Stimulated activated CD8-positive, alpha-beta memory T cell treated with anti-CD3 and anti-CD28 coated beads, Interleukin-15, amount 100 ng/mL, for 48 hours (primary cell): ENCODE results near the gene GAPT.

Experiments used
- DNase-seq, 2 donors: peaks; one replicate each; pipeline ENCODE4 v3.0.0-alpha.2; 2020; ENCODE audit warnings: low read depth in 2 of 2

GAPT gene

GRCh38 chr5:58491216-58491892, at the start of gene GAPT:
Gene GAPT, plus strand, starts transcription at chr5:58491435. Its CDS starts 3,102 bp downstream, at chr5:58494537.
- DNase-seq = no peak

GRCh38 chr5:58444805-58445204, 46.4 kb upstream of the GAPT start:
- DNase-seq = no peak

DNA sequence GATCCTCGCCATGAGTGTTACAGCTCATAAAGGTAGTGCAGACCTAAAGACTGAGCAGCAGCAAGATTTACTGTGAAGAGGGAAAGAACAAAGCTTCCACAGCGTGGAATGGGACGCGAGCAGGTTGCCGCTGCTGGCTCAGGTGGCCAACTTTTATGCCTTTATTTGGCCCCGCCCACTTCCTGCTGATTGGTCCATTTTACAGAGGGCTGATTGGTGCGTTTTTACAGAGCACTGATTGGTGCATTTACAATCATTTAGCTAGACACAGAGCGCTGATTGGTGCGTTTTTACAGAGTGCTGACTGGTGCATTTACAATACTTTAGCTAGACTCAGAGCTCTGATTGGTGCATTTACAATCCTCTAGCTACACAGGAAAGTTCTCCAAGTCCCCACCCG, 45.2 kb upstream of the GAPT start:
- no peak for DNase-seq

GRCh38 chr5:58447226-58447625, 44.0 kb upstream of the GAPT start:
- DNase-seq = no peak

DNA sequence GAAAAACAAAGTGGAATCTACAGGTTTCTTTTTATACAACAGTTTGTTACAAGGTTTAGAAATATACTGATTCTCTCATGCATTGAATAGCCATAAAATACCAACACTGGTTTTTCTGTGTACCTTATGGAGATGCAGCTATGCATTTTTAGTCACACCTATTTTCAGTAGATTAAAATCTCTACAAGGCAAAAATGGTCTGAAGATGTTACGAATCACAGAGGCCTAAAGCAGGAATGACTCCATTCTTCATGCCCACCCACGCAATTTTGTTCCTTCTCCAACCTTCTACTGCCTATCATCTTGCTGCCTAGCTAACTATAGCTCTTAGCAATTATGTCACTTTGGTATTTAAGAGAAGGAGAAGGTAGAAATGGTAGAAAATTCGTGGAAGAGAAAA, 41.2 kb upstream of the GAPT start:
- DNase-seq = no peak

DNA sequence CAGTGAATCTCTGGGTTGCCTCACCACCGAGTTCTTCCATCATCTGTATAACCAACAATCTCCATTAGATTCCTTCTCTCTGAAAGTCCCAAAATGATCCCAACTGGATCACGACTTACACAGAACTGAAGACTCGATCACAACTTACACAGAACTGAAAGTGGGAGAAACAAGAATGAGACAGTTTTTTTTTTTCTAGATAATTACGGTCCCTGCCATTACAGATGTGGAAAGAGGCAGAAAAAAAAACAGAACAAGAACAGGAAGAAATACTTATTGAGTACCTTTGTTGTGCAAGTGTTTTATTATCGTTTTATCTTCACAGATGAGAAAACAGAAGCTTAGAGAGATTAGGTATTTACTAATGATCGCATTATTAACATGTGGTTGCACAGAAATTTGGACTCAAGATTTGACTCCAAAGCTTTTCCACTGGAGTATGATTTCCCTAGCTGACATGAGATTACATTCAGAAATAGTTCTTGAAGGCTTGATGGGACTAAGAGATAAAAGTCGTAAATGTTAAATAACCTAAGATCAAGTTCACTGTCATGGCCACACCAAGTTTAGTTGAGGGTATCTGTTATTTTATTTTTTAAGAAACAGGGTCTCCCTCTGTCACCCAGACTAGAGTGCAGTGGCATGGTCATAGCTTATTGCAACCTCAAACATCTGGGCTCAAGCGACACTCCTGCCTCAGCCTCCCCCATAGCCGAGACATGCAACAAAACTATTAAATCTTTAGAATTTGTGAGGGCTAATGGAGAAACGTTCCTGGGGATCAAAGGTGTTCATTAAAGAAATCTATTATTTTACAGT, 40.2 kb upstream of the GAPT start:
- no peak for DNase-seq

DNA sequence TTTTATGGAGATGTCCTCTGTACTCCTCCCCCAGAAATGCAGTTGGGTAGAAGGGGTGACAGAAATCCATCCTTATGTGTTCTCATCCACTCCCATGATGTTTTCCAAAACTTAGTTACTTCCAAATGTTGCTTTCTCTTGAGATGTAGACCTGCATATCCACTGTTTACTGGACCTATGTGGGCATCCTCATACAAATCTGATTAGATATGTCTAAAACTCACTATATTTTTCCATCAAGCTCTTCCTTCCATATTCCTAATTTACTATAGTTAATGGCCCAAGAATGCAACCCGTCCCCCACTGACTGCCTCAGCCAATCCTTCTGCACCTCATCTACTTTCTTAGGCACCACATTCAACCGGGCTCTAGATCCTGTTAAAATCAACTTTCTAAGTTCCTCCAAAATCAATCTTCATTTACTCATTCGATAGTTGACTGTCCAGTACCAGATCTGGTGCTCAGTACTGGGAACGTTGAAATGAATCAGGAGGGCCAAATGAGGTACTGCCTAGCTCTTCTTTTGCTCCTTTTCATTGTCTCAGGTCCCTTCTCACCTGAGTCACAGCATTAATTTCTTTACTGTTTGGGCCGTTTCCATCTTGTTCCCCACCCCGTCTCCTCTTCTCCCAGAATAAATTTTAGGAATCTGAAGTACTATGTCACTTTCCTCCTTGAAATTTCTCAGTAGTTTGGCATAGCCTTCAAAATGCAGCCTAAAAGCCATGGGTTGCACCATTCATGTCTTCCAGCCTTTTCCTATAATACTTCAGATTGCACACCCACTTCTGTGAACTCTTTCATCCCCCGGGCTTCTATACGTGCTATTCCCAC, 39.3 kb upstream of the GAPT start:
- no peak for DNase-seq

DNA sequence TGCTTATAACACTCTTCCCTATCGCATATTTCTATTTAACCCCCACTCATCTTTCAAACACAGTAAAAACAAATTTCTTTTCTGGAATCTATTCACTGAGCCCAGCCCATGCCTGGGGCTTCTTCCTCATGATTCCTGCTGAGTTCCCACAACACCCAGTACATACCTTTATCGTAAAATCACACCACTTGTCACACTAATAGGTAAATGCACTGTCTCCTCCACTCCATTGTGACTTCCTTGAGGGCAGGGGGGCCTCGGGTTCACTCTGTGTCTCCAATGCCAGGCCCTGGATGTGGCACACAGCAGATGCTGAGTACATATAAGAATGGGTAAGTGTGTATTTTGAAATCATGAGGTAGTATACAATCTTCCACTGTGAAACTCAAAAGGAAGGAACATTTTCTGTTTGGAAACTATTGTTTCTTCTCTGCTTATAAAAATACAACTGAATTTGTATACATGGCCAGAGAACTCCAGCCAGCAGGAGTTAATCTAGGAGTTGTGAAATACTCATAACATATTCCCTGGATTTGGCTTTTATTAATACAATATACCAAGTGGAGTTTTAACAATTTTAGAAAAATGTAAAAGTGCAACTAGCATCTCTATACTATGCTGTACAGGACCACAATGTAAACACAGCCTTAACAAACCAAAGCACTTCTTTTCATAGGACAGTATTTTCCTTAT, 38.5 kb upstream of the GAPT start:
- no peak for DNase-seq

DNA sequence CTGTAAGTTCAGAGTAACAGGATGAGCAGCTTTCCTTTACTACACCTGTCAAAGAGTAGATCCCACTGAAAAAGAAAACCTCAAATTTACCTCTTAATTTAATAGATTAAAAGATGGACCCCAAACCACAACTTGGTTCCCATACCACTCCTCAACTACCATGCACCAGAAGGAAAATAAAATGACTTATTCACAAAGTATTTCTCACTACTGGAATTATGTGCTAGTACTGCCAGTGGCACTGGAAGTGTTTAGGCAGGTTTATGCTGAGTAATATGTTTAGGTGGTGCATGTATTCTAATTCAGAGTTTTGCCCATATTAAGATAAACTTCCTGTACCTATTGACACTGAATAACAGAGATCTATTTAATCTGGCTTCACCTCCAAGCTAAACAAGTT, 37.9 kb upstream of the GAPT start:
- DNase-seq = no peak

DNA sequence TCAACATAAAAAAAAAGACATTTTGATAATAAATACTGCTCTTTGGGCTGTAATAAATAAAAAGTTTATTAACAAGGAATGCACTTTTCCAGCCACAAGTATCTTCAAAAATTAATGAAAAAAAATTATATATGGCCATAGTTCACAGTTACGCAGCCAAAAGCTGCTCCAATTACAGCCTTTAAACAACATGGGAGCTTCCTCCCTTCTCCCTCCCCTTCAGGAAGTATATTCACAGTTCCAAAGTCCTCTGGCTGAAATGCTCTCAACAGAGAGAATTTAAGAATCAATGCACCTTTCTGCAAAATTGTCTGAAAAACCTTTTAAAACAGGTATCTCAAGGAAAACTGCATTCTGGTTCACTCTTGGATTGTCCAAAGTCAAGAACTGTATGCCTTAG, 37.2 kb upstream of the GAPT start:
- no peak for DNase-seq

DNA sequence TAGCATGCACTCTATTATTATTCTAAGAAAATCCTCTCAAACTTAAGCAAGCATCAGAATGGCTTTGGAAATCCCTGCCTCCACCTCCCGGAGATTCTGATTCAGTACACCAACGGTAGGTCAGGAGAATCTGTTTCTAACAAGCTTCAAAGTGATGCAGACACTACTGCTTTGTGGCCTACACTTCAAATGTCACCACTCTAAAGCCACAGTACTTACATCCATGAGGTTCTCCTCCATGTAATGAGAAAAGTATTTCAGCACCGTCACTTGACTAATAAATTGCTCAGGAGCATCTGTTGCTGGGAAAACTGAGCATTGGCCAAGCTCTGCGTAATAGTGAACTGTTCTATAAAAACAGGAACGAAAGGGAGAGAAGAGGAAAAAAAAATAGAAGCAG, 36.2 kb upstream of the GAPT start:
- no peak for DNase-seq

DNA sequence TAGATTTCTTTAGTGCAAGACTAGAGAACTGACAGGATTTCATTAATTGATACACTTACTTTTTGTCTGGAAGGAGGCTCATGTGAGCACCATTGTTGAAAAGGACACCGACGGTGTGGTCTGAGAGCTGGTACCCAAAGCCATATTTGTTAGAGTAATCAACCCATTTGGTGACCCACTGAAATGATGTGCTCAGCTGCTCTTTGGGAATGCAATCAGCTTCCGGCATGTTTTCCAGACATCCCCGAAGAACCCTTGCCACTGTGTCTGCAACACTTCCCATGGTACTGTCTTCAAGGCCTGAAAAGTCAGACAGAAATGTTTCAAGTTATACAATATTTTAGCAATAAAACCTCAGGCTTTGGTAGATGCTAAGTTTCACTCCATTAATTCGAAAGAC, 35.8 kb upstream of the GAPT start:
- no peak for DNase-seq

DNA sequence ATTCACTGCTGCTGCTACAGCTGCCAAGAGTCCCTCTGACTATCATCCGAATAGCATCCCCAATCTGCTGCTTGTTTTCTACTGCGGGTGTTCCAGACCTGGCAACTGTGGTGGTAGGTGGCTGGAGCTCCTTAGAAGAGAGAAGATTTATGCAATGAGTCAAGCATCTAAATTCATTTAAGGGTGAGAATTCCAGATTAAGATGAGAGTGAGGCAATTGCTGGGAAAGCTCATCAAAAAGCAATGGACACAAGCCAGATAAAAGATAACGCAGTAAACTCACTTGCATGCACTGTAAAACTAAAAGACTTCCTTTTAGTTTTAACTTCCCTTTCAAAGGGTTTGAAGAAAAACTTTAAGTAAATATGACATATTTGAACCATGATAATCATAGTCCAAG, 35.2 kb upstream of the GAPT start:
- no peak for DNase-seq

DNA sequence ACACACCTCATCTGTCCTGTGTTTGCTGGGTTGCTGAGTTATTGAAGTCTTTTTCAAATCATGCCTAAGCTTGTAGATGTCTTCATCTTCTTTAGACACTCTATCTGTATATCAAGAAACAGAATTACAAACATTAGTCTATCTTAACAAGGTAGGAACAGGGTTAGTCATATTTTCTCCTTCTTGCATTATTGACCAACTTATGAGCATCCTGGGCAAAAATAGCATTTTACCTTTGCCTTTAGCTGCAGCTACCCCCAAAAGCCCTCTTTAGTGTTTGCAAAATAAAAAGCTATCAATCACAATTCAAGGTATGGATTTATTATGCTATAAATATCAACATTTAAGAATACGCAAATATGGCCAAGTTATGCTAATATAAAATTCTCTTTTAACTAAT, 34.7 kb upstream of the GAPT start:
- DNase-seq = no peak

DNA sequence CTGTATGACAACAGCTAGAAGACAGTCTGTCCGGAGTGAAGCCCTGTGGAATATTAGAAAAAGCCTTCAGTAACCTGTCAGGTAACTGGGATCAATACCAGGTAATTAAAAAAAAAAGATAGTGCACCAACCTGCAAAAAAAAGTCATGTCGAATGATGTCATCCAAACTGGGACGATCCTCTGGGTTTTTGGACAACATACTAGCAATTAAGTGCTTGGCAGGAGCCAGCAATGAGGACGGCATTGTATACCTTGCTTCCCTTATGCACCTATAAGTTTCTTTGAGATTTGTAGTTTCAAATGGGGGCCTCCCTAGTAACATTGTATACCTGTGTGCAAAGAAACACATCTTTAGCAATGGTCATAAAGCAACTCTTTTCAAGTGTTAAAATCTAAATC, 34.2 kb upstream of the GAPT start:
- DNase-seq = no peak

DNA sequence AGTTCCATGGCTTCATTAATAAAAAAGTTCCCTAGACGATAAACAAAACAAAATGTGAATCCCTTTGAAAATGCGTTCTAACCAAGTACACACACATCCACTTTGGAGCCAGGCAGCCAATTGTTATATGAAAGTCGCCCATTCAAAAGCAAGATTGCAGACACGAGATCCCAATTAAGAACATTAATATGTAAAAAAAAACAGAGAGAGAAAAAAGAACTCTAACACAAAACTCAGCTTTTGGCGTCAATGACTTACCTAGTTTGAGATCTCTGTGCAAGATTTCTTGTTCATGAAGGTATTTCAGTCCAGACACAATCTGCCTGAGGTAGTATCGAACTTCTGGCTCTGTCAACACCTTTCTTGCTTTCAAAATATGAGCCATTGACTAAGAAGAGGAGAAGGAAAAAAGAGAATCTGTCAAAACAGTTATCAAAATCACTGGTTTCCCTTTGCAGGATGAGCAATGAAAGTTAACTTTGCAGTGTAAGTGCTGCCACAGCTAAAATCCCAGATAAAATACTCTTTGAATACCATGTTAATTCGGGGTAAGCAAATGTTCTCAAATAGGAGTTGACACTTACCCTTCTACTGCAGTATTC, 33.0 kb upstream of the GAPT start:
- DNase-seq = no peak

DNA sequence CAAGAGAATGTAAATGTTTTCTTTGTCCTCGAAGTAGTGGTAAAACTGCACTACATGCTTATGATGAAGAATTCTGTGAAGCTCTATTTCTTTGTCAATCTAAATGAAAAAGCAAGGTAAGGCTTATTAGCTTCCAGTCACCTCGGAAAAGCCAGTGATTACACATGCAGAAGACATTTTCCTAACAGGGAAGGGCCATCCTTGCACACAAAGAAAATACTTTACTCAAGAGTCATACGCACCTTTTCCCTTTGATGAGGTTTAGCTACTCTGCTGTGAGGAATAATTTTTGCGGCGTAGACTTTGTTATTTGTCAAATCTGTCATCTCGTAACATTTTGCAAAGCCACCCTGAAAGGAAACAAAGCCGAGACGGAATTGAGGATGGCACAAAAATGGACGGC, 32.5 kb upstream of the GAPT start:
- no peak for DNase-seq

DNA sequence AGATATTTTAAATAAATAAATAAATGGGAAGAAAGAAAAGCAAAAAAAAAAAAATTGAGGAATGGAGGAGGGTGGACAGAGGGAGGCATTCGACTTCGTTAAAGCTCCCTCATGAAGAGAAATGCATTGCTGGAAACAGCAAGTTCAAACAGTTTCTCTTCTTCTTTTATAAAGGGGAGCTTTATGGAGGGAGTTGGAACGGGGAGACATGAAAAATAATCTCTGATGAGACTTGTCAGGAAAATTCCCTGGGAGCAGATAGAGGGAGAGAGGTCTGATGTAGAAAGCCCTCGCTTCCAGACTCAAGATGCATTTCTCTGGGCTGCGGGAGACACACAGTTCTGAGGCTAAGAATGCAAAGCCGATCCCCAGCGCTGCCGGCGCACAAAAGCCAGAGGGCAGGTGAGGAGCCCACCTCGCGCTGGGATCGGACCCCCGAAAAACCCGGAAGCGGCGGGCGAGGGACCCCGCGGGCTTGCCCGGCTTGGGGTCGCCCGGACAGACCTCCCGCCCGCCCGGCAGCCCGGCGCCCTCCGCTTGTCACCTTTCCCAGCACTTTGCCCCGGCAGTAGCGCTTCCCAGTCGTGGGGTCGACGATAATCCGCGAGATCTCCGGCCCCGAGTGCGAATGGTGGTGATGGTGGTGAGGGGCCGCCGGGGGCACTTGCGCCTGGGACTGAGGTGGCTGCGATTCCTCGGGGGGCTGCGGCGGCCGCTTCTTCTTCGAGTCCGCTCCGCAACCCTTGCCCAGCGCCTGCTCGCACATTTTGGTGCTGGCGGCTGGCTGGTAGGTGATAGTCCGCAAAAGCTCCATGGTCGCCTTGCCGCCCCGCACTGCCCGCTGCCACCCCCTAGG, 31.9 kb upstream of the GAPT start:
- no peak for DNase-seq

DNA sequence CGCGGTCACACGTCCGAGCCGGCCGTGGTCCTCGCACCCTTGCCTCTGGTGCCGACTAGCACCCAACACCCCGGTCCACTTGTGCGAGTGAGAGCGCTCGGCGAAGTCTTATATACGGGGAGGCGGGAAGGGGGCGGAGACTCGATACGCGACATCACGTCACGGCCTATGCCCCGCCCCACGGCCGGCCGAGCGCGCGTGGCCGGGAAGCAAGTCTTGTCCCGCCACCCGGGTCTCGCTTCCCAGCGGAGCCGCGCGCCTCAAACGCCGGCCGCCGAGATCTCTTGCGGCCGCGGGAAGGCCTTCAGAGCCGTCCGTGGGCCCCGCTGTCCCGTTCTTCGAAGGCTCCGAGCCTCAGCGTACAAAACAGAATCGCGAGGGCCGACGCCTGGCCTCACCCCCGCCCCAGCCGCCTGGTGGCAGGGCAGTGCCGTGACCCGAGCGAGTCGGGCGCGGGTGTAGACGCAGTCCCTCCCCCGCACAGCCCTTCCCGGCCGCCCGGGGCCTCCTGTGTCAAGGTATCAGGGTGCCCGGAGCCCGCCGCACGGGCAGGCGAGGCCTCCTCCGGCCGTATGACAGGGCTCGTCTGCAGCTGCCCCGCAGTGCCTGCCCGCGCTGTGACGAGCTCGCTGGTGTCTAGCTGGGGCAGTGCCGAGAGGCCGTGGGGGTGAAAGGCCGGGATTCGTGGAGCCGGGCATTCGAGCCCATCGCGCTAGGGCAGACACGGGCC, 31.1 kb upstream of the GAPT start, which contains the start of gene PLK2:
Gene PLK2 (minus strand): TSS at position 85 of the 730 bp plus-strand sequence. CDS start 127 bp downstream, outside the sequence.
- peak; percentile 58 to 69 for DNase-seq
